GM19239 (cell line): ENCODE measurements around the gene MTLN.
"Not testable (repeated sequence)": the region's sequence is repeated elsewhere in the genome, so short reads cannot be mapped to it uniquely, and the experiment has no call there.

Experiments used
- DNase-seq: peaks from one replicate; pipeline ENCODE4 v3.0.0; 2011; ENCODE audit warnings: low spot score; ENCODE audit not compliant: insufficient read length
- FAIRE-seq: peaks from 2 replicates; lab custom pipeline; 2011; peaks lifted over from hg19 to GRCh38; lab: Jason Lieb, UNC

MTLN gene, protein sequence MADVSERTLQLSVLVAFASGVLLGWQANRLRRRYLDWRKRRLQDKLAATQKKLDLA

GRCh38 chr2:110211938-110212858 is at the start of gene MTLN:
Gene MTLN, minus strand, starts transcription at chr2:110212547. Its CDS starts 22 bp downstream, at chr2:110212525.
- peak; percentile 64 for FAIRE-seq
- peak; percentile 52 for DNase-seq

DNA sequence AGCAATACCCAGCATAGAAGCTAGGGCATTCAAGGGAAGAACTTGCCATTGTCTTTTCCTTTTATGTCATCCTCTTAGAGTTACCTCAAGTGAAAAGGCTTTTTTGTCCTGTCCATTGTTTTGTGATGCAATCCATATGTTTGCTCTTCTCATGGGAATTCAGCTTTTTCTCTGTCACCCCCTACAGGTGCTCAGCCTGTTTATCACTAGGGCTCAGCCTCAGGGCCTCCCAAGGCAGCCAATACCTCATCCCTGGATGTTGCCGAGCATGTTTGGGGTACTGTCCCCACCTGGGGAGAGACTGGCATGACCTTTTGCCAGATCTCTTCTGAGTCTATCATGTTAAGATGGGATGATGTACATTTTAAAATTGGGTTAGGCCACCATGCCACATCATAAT is 49.6 kb upstream of the MTLN start:
- not testable (repeated sequence) for DNase-seq, FAIRE-seq

DNA sequence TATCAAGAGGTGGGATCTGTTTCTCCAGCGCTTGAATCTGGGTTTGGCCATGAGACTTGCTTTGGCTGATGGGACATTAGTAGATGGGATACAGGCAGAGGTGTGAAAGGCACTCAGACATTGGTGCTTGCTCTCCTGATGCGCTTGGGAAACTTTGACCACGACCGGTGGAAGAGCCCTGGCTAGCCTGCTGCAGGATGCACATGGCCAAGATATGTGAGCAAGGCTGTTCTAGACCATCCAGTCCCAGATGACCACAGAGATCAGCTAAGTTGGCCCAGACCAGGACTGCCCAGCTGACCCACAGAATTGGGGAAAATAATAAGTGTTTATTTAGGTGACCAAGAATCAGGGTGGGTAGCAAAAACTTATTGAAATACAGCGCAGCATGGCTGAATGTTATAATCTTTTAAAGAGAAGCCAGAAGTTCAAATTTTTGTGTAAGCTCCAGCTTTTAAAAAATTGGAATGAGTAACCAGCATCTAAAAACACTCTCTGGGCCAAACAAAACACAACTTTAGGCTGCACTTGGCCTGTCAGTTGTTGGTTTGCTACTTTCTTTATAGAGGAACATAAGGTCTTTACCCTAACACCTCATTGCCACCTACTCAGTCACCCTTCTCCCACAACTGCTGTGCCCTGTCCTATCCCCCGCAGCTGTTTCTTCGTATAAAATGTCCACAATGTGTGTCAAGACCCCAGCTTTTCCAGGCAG is 35.9 kb upstream of the MTLN start:
- FAIRE-seq, DNase-seq: not testable (repeated sequence)

DNA sequence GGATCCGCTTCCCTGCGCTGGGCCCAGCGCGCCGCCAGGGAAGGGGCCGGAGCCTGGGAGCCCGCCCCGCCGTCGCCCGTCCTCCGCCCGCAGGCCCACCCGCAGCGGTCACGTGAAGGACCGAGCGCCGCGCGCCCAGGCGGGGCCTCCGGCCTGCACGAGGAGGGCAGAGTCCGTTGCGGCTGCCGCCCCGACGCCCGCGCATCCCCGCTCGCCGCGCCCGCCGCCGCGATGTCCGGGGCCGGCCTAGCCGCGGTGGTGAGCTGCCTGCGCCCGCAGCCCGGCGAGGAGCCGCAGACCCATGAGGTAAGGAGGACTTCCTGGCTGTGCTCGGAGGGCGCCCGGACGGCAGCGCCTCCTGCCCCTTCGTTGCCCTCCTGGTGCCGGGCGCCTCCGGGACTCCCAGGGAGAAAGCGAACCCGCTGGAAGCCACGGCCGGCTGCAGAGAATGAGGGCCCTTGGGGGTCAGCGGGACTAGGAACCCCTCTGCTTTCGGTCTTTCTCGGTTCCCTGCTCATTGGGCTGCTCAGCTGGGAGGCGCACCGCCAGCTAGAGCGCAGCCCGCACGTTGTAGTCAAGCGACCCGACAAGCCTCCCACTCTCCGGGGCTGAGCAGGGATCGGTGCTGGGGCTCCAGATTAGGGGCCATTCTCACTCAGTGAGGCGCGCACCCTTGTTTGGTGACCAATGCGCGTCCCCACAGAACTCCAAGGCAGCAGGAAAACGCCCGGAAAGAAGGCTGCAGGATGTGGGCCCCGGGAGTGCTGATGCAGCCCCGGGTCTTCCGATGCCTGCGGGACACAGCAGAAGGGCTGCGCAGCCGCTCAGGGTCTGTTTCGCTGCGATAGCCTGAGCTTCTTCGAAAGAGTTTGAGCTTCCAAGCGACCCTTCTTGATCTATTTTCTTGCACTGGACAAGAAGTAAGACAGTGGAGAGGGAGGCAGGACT is 33.4 kb upstream of the MTLN start:
- FAIRE-seq, DNase-seq: not testable (repeated sequence)

GRCh38 chr2:110243283-110243682 is 30.9 kb upstream of the MTLN start:
- not testable (repeated sequence) for FAIRE-seq, DNase-seq

GRCh38 chr2:110234514-110234913 is 22.2 kb upstream of the MTLN start:
- FAIRE-seq, DNase-seq: not testable (repeated sequence)

DNA sequence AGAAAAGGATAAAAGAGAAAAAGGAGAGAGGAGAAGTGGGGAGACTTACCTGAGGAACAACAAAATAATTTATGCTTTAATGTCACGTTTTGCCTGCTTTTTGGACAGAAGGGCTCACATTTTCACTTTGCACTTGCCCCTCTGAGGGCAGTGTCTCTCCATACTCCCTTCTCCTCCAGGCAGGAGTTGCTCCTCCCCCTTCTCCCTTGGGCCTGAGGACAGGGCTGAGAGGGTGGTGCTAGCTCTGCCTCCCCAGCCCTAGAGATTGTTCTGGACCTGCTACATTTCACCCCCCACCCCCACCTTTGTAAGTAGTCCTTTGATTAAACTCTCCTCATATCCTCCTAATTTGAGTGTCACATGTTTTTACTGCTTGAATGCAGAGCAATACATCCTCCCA is 17.5 kb upstream of the MTLN start:
- not testable (repeated sequence) for FAIRE-seq, DNase-seq

GRCh38 chr2:110222626-110223025 is 10.3 kb upstream of the MTLN start:
- DNase-seq, FAIRE-seq: not testable (repeated sequence)

DNA sequence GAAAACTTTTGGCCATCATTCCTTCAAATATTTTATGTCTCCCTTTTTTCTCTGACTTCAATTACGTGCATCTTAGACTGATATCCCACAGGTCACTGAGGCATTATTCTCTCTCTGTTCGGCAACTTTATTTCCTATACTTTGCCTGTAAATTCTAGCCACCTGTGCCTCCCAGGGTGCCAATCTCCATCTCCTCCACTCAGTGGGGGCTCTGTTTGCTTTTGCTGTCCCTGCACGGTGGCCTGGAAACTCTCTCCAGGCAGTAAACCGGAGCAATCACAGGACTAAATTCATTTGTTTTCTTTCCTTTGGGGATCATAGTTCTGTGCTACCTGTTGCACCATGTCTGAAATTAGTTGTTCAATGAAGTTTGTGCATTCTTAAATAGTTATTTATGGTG is 9.6 kb upstream of the MTLN start:
- DNase-seq = no peak
- FAIRE-seq = no peak

DNA sequence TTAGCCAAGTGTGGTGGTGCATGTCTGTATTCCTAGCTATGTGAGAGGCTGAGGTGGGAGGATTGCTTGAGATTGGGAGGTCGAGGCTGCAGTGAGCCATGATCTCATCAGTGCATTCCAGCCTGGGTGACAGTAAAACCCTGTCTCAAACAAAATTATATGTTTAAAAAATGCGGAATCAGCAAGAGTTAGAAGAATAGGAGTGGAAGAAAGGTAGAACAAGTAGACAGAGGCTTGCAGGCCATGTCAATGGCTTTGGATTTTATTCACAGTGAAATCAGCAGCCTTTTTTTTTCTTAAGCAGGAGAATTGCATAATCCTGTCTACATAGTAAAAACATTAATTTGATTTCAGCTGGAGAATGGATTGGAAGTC is 7.8 kb upstream of the MTLN start:
- no peak for FAIRE-seq
- DNase-seq = no peak

GRCh38 chr2:110219496-110220189 is 7.3 kb upstream of the MTLN start:
- DNase-seq (no peak), FAIRE-seq (no peak)

GRCh38 chr2:110218889-110219288 is 6.5 kb upstream of the MTLN start:
- not testable (repeated sequence) for FAIRE-seq, DNase-seq

- FAIRE-seq (no peak), DNase-seq (no peak)
Measured at GRCh38 chr2:110216803-110217202, 4.5 kb upstream of the MTLN start.

- DNase-seq = no peak
- FAIRE-seq = no peak
Measured at GRCh38 chr2:110216199-110216598, 3.9 kb upstream of the MTLN start.

DNA sequence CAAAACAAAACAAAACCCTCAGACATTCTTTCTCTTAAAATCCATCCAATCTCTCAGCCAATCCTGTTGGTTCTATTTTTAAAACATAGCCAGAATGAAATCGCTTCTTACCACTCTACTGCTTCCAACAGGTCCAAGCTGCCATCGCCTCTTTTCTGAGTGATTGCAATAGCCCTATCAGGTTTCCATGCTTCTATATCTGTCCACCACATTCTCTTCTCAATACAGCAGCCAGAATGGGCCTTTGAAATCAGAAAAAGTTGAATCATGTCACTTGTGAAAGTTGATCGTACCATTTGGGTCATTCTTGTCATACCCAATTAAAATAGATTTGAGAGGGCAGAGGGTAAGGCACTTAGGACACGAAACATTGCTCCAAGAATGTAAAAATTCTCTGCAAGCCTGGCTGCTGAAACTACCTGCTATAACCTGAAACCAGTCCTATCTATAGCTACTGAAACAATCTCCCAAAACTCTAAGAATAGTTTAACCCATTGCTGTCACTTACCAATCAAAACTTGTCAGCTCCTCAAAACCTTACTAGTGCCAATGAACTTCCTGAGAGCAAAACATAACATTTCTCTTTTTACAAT is 3.3 kb upstream of the MTLN start:
- FAIRE-seq (no peak), DNase-seq (no peak)

- DNase-seq (no peak), FAIRE-seq (no peak)
Measured at GRCh38 chr2:110215091-110215490, 2.7 kb upstream of the MTLN start.

DNA sequence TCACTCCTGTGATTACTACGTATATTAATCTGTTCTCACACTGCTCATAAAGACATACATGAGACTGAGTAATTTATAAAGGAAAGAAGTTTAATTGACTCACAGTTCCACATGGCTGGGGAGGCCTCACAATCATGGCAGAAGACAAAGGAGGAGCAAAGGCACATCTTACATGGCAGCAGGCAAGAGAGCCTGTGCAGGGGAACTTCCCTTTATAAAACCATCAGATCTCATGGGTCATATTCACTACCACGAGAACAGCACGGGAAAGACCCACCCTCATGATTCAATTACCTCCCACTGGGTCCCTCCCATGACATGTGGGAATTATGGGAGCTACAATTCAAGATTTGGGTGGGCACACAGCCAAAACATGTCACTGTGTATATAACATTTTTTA is 1.2 kb upstream of the MTLN start:
- DNase-seq, FAIRE-seq: not testable (repeated sequence)

DNA sequence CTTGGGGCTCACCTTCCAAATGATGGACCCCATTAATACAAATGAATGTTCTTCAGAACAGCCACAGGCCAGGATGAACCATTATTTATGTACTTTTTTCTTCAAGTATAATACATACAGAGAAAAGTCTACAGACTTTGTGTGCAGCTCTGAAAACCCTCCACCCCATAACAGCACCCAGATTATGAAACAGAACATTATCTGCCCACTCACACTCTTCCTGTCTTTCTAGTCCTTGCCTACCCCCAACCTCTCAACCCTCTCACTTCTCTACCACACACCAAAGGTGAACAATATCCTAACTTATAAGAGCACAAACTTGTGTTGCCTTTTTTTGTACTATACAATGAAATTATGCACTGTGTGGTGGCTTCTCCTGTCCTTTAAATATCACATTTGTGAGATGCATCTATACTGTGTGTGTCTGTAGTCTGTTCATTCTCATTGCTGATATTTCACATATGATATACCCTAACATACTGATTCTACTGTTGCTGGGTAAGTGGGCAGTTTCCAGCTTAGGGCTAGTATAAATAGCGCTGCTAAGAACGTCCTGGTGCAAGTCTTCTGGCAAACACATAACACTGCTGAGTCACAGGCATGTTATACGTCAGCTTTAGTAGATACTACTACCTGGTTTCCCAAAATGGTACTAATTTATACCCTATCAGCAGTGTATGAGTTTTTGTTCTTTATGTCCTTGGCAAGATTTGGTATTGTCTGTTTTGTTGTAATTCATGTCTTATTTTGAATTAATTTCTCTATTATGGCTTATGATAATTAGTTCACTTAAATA is 6.5 kb downstream of the MTLN start:
- DNase-seq (no peak), FAIRE-seq (no peak)
